HEK293 (cell line): ENCODE measurements around the gene INPP5D.

Experiments
- CTCF ChIA-PET: fragments of 350-600 bp; formaldehyde crosslinking; extraction: SDS; loops from one replicate; lab custom pipeline; 2021; ENCODE audit warnings: antibody characterized with exemption; lab: Yijun Ruan, JAX
- POLR2A ChIA-PET: fragments of 300-600 bp; formaldehyde crosslinking; extraction: SDS; loops from one replicate; lab custom pipeline; 2020; ENCODE audit warnings: antibody characterized with exemption, inconsistent platforms; lab: Yijun Ruan, JAX
- H3K27ac ChIP-seq: fragments of 200-500 bp; sonication (Bioruptor generic); 2 replicates; pipeline ENCODE4 v1.5.1; 2014; ENCODE audit warnings: low read depth, low read length, control low read depth, inconsistent platforms; ENCODE audit errors: extremely low read depth
- H3K36me3 ChIP-seq, 2 experiments: fragments of 200-500 bp in 1 of 2; sonication (Bioruptor generic) in 1 of 2; 1 replicate in 1 of 2; 2 replicates in 1 of 2; pipeline ENCODE4 v1.5.1; 2014 to 2017; ENCODE audit warnings: inconsistent platforms in 2 of 2, low read length in 2 of 2; ENCODE audit not compliant: control insufficient read depth in 2 of 2, insufficient read depth in 1 of 2
- H3K4me1 ChIP-seq: fragments of 200-500 bp; sonication (Bioruptor generic); 2 replicates; pipeline ENCODE4 v1.5.1; 2014; ENCODE audit warnings: mild to moderate bottlenecking, low read length, inconsistent platforms; ENCODE audit not compliant: control insufficient read depth, insufficient read depth
- H3K4me3 ChIP-seq: 2 replicates; pipeline ENCODE4 v1.5.1; 2011; ENCODE audit warnings: low read depth, mild to moderate bottlenecking, control low read depth, low read length, moderate library complexity
- H3K9me3 ChIP-seq: fragments of 200-500 bp; sonication (Bioruptor generic); 2 replicates; pipeline ENCODE4 v1.5.1; 2014; ENCODE audit warnings: low read depth, low read length, inconsistent platforms; ENCODE audit not compliant: control insufficient read depth, insufficient read depth
- BCL11A ChIP-seq: fragments of 450-650 bp; formaldehyde crosslinking; IDR thresholded peaks from 2 replicates; pipeline ENCODE4 v1.5.1; 2016; ENCODE audit warnings: low read depth, missing biosample characterization, missing genetic modification characterization
- BCL11B ChIP-seq: fragments of 450-650 bp; formaldehyde crosslinking; IDR thresholded peaks from 2 replicates; pipeline ENCODE4 v1.5.1; 2016; ENCODE audit warnings: low read depth, missing biosample characterization, missing genetic modification characterization
- GLIS1 ChIP-seq: fragments of 450-650 bp; formaldehyde crosslinking; IDR thresholded peaks from 2 replicates; pipeline ENCODE4 v1.5.1; 2016; ENCODE audit warnings: missing biosample characterization, missing genetic modification characterization
- IKZF3 ChIP-seq: fragments of 450-650 bp; IDR thresholded peaks from 2 replicates; pipeline ENCODE4 v1.5.0; 2018; ENCODE audit warnings: missing biosample characterization, mild to moderate bottlenecking, missing genetic modification characterization, moderate library complexity
- KLF1 ChIP-seq: fragments of 450-650 bp; formaldehyde crosslinking; IDR thresholded peaks from 2 replicates; pipeline ENCODE4 v1.5.1; 2016; ENCODE audit warnings: missing biosample characterization, missing genetic modification characterization
- PRDM10 ChIP-seq: fragments of 450-650 bp; formaldehyde crosslinking; IDR thresholded peaks from 2 replicates; pipeline ENCODE4 v1.5.1; 2016; ENCODE audit warnings: missing biosample characterization, missing genetic modification characterization
- WT1 ChIP-seq: fragments of 450-650 bp; formaldehyde crosslinking; IDR thresholded peaks from 2 replicates; pipeline ENCODE4 v1.5.1; 2016; ENCODE audit warnings: missing biosample characterization, missing genetic modification characterization
- YY2 ChIP-seq: fragments of 450-650 bp; formaldehyde crosslinking; IDR thresholded peaks from 2 replicates; pipeline ENCODE4 v1.5.1; 2016; ENCODE audit warnings: missing biosample characterization, missing genetic modification characterization
- ZIC2 ChIP-seq: fragments of 450-650 bp; formaldehyde crosslinking; IDR thresholded peaks from 2 replicates; pipeline ENCODE4 v1.5.1; 2016; ENCODE audit warnings: missing biosample characterization, missing genetic modification characterization
- ZNF140 ChIP-seq: fragments of 450-650 bp; formaldehyde crosslinking; IDR thresholded peaks from 2 replicates; pipeline ENCODE4 v1.5.1; 2016; ENCODE audit warnings: missing biosample characterization, missing genetic modification characterization
- ZNF777 ChIP-seq: fragments of 450-650 bp; formaldehyde crosslinking; IDR thresholded peaks from 2 replicates; pipeline ENCODE4 v1.5.1; 2017; ENCODE audit warnings: missing biosample characterization, missing genetic modification characterization, borderline replicate concordance
- ZSCAN5A ChIP-seq: fragments of 450-650 bp; formaldehyde crosslinking; IDR thresholded peaks from 2 replicates; pipeline ENCODE4 v1.5.1; 2016; ENCODE audit warnings: missing biosample characterization, missing genetic modification characterization
- TF ChIP-seq, protein P1 (sequence below): fragments of 450-650 bp; formaldehyde crosslinking; IDR thresholded peaks from 2 replicates; pipeline ENCODE4 v1.5.1; 2016; ENCODE audit warnings: missing biosample characterization, missing genetic modification characterization

INPP5D gene

DNA sequence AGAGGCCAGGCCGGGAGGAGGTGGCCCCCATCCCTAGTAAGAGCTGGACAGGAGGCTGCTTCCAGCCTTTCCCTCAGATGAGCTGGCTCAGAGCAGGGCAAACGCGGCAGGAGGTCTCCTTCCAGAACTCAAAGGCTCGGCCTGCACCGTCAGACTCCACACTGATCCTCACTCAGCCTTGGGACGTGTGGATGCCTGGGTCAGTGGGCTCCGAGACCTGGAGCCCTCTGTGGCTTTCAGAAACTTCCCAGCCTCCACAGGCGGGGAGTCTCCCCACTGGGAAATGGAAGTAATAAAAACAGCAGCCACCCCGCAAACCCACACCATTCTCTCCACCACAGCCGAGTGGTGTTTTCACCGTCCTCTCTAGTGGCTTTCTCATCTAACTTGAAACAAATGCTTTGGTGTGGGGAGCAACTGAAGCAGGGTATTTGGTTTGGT lies 54.3 kb downstream of the INPP5D start:
- H3K36me3 ChIP-seq, result no peaks in the 10 kb centered on the region
- POLR2A ChIA-PET, result no interaction called here
- H3K4me3 ChIP-seq, result no peak overlapping the region
- TF ChIP-seq ZSCAN5A (tag by site-specific recombination) (no peak), WT1 (tag by site-specific recombination) (no peak), PRDM10 (tag by site-specific recombination) (no peak), ZNF777 (tag by site-specific recombination) (no peak), BCL11A (no peak), IKZF3 (tag by site-specific recombination) (no peak), BCL11B (tag by site-specific recombination) (no peak), ZIC2 (tag by site-specific recombination) (peak; percentile 44)
- TF ChIP-seq, all 188 proteins: peak for 1
- CTCF ChIA-PET, result interaction anchor here (0.9 kb wide), 1 partner anchor 15 kb away, joined by 5 read pairs; no protein-coding TSS in a partner anchor
- Histone ChIP-seq H3K27ac (no peak overlapping the region), H3K4me1 (no peaks in the 10 kb centered on the region), H3K9me3 (no peaks in the 10 kb centered on the region)

- H3K9me3 ChIP-seq, result no peaks in the 10 kb centered on the region
- no peaks in the 10 kb centered on the region for H3K36me3 ChIP-seq
- no peak overlapping the region for H3K4me3 ChIP-seq
- CTCF ChIA-PET, result interaction anchor here (0.6 kb wide), 2 partner anchors 14 to 55 kb away, joined by 3 to 5 read pairs; partner anchors contain the start of gene INPP5D
- TF ChIP-seq YY2, result no peak
- peak; percentile 81 for TF ChIP-seq ZIC2 (tag by site-specific recombination)
- TF ChIP-seq GLIS1 (tag by site-specific recombination), result peak; percentile 65
- TF ChIP-seq, all 188 proteins: peak for 2
- no peak overlapping the region for H3K27ac ChIP-seq
- H3K4me1 ChIP-seq, result no peaks in the 10 kb centered on the region
- POLR2A ChIA-PET, result no interaction called here
These were observed 55.0 kb downstream of the INPP5D start for GRCh38 chr2:233115121-233115520.

DNA sequence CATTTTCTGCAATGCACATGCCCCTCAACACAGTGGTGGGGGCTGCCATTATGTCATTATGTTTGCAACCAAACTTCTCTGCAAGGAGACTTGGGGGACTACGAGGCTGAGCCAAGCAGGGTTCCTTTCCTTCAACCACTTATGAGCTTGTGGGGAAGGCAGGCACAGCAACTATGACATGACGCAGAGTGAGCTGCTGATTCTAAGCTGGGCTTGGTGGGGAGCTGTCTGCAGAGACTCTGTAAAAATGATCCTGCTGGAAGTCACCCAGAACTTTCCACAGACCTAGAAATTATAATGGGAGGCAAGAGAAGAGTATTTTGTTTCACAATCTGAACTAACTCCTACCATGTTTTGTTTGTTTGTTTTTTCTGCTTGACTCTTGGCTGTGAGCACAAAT lies 55.6 kb downstream of the INPP5D start:
- Histone ChIP-seq H3K4me1 (no peaks in the 10 kb centered on the region), H3K4me3 (no peak overlapping the region), H3K27ac (no peak overlapping the region), H3K9me3 (no peaks in the 10 kb centered on the region), H3K36me3 (no peaks in the 10 kb centered on the region)
- TF ChIP-seq, protein P1, sequence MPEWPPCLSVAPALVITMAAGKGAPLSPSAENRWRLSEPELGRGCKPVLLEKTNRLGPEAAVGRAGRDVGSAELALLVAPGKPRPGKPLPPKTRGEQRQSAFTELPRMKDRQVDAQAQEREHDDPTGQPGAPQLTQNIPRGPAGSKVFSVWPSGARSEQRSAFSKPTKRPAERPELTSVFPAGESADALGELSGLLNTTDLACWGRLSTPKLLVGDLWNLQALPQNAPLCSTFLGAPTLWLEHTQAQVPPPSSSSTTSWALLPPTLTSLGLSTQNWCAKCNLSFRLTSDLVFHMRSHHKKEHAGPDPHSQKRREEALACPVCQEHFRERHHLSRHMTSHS (tag by site-specific recombination), result no peak
- TF ChIP-seq ZNF140 (tag by site-specific recombination) (no peak), KLF1 (tag by site-specific recombination) (no peak)
- ChIA-PET POLR2A (no interaction called here), CTCF (interaction anchor here (0.6 to 1.1 kb wide), 4 partner anchors 14 to 510 kb away, joined by 3 to 5 read pairs (median 4); partner anchors contain the start of gene INPP5D)
